ENCODE data around the gene CAPNS1. TPM values are rescaled to one million over a fixed set of nuclear protein-coding genes. Genes with fewer than 3 reads are reported as not detected.
A peak's percentile ranks its signal among the peaks of the same experiment; 100 is the strongest.

CAPNS1 gene
- total RNA-seq, 2 donors from 2014 or later = 53.7 to 56.0 TPM

- Histone ChIP-seq H3K36me3 (replicated peaks in 1 of 2; ENCODE audit: insufficient read depth in 1 of 2, low read depth in 2 of 2) (peaks cover 0 to 17% of the 10 kb centered on the region in 2 donors), H3K27me3 (no peaks in the 10 kb centered on the region), H3K4me3 (peak overlapping the region; percentile 78 to 89), H3K4me1 (peaks cover 39% of the 10 kb centered on the region), H3K27ac (peak overlapping the region; percentile 97 to 99 (median 98)), H3K9me3 (no peaks in the 10 kb centered on the region)
- DNase-seq (peak; percentile 33 to 60 (median 41)), ATAC-seq (peak; percentile 13)
- 0% methylated on average over 11 to 31 of the region's 31 CpGs for WGBS, 2 donors
- TF ChIP-seq CTCF (IDR thresholded peaks at IDR 0.05) (no peak), POLR2A (IDR thresholded peaks at IDR 0.05) (no peak)
- intact Hi-C loops (cut with DNase I) = no loop called here
Observed at GRCh38 chr19:36140304-36141038, 605 bp downstream of the CAPNS1 start.

DNA sequence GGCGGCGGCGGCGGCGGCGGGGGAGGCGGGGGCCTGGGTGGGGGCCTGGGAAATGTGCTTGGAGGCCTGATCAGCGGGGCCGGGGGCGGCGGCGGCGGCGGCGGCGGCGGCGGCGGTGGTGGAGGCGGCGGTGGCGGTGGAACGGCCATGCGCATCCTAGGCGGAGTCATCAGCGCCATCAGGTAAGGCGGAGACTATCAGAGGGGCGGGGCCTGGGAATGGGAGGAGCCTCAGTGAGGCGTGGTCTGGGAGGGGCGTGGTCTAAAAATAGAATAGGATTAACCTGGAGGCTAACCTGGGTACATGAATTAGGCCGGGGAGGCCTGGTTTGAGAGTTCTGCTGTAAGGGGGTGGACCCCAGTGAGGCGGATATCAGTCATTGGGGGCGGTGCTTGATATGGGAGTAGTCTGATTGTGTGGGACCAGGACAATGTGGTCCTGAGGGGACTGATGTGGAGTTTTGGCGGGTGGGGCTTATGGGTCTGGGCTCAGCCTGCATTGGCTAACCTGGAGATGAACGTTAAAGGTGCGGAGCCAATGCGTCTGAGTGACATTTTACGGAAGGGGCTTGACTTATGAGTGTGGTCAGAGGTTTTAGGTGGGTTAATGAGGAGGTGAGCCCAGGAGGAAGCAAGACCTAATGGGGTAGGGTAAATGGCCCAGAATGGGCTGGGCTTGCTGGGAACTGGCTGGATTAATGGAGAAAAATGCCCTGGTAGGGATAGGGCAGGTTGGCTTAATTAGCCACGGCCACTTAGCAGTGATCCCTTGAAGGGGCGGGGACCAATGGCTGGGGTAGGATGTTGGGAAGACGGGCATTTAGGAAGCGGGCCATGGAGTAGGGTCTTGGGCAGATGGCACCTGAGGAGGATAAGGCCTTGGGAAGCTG is 1.4 kb downstream of the CAPNS1 start:
- H3K27ac ChIP-seq = peak overlapping the region; percentile 97 to 99 (median 98)
- peak overlapping the region; percentile 78 to 89 for H3K4me3 ChIP-seq
- intact Hi-C loops (cut with DNase I) = no loop called here
- H3K9me3 ChIP-seq = no peaks in the 10 kb centered on the region
- whole genome bisulfite sequencing, 2 donors = 31 to 61% methylated on average over 15 to 28 of the region's 42 CpGs
- peaks cover 36% of the 10 kb centered on the region for H3K4me1 ChIP-seq
- no peaks in the 10 kb centered on the region for H3K27me3 ChIP-seq
- ATAC-seq (peak; percentile 61), DNase-seq (peak; percentile 86 to 91 (median 89))
- TF ChIP-seq POLR2A (IDR thresholded peaks at IDR 0.05) = peak in 2 of 3 donors; percentile 41 to 51
- TF ChIP-seq CTCF (IDR thresholded peaks at IDR 0.05) = no peak
- H3K36me3 ChIP-seq (replicated peaks in 1 of 2; ENCODE audit: insufficient read depth in 1 of 2, low read depth in 2 of 2) = peaks cover 8 to 24% of the 10 kb centered on the region in 2 donors

- ATAC-seq (no peak), DNase-seq (no peak)
- intact Hi-C loops (cut with DNase I) = no loop called here
- 93 to 95% methylated on average over 14 of the region's 14 CpGs for WGBS, 2 donors
- Histone ChIP-seq H3K36me3 (replicated peaks in 1 of 2; ENCODE audit: insufficient read depth in 1 of 2, low read depth in 2 of 2) (peaks cover 15 to 32% of the 10 kb centered on the region in 2 donors), H3K27ac (no peak overlapping the region), H3K27me3 (no peaks in the 10 kb centered on the region), H3K9me3 (no peaks in the 10 kb centered on the region), H3K4me1 (peaks cover 28% of the 10 kb centered on the region), H3K4me3 (no peak overlapping the region)
- TF ChIP-seq CTCF (IDR thresholded peaks at IDR 0.05) = no peak
- TF ChIP-seq POLR2A (IDR thresholded peaks at IDR 0.05) = no peak
Observed at GRCh38 chr19:36142046-36142445, 2.2 kb downstream of the CAPNS1 start.

- DNase-seq = no peak
- 93 to 96% methylated on average over 9 of the region's 9 CpGs for WGBS, 2 donors
- intact Hi-C loops (cut with DNase I) = no loop called here
- no peak overlapping the region for H3K27ac ChIP-seq
- H3K27me3 ChIP-seq = no peaks in the 10 kb centered on the region
- H3K4me3 ChIP-seq = no peak overlapping the region
- TF ChIP-seq CTCF (IDR thresholded peaks at IDR 0.05) (no peak), POLR2A (IDR thresholded peaks at IDR 0.05) (no peak)
- no peaks in the 10 kb centered on the region for H3K9me3 ChIP-seq
- H3K4me1 ChIP-seq = peaks cover 24% of the 10 kb centered on the region
- peaks cover 15 to 35% of the 10 kb centered on the region in 2 donors for H3K36me3 ChIP-seq (replicated peaks in 1 of 2; ENCODE audit: insufficient read depth in 1 of 2, low read depth in 2 of 2)
- ATAC-seq = no peak
Observed at GRCh38 chr19:36142496-36142895, 2.6 kb downstream of the CAPNS1 start.
